Prostate gland (tissue), 2 donors: ENCODE results near the gene EXD2. TPM values are rescaled to one million over a fixed set of nuclear protein-coding genes. Genes with fewer than 3 reads are reported as not detected.

ENCODE experiments used
- DNase-seq: peaks from one replicate; pipeline ENCODE4 v3.0.0-alpha.2; 2019; ENCODE audit warnings: low spot score
- H3K27ac ChIP-seq, 2 donors: fragments of 200-600 bp; sonication (generic); 2 replicates each; pipeline ENCODE4 v1.5.1; 2017 to 2019
- H3K27me3 ChIP-seq: fragments of 200-600 bp; sonication (generic); replicated peaks from 2 replicates; pipeline ENCODE4 v1.5.1; 2019; ENCODE audit not compliant: insufficient read depth
- H3K36me3 ChIP-seq, 2 donors: fragments of 200-600 bp; sonication (generic); 1 replicate in 1 of 2; 2 replicates in 1 of 2; pipeline versions ENCODE4 v1.5.1 to v1.8.1; 2017 to 2019
- H3K4me1 ChIP-seq: fragments of 200-600 bp; sonication (generic); replicated peaks from 2 replicates; pipeline ENCODE4 v1.5.1; 2019
- H3K4me3 ChIP-seq, 2 donors: fragments of 200-600 bp; sonication (generic); 2 replicates each; pipeline ENCODE4 v1.5.1; 2017 to 2019
- H3K9me3 ChIP-seq: fragments of 200-600 bp; sonication (generic); 2 replicates; pipeline ENCODE4 v1.5.1; 2017
- POLR2A ChIP-seq: fragments of 450-650 bp; IDR thresholded peaks from one replicate; pipeline ENCODE4 v1.6.1; 2016; ENCODE audit warnings: antibody characterized with exemption, mild to moderate bottlenecking
- POLR2AphosphoS5 ChIP-seq: sonication (generic); formaldehyde crosslinking; IDR thresholded peaks from one replicate; pipeline ENCODE4 v1.6.1; 2017; ENCODE audit warnings: antibody characterized with exemption
- WGBS: methylation state at CpG from one replicate; pipeline ENCODE4 v1.1.5; 2018; 5-methylcytosine and 5-hydroxymethylcytosine counted together
- intact Hi-C: fragments of 100-400 bp; cut with DNase I; formaldehyde crosslinking; loops from one replicate; pipeline ENCODE4 v1.14.2; 2022
- total RNA-seq, 2 donors: library from RNA; depleted of rRNA; stranded (reverse); fragments of >200 nt; gene quantifications; one replicate each; pipeline ENCODE4 v1.1.0, GENCODE V29; 2016
- TF ChIP-seq, protein P1 (sequence below), 4 experiments: fragments of 200-600 bp in 2 of 4; fragments of 450-650 bp in 2 of 4; sonication (generic) in 2 of 4; IDR thresholded peaks; 1 replicate in 3 of 4; 2 replicates in 1 of 4; pipeline ENCODE4 v1.5.1; 2016 to 2019; ENCODE audit warnings: antibody characterized with exemption in 4 of 4, mild to moderate bottlenecking in 2 of 4, moderate library complexity in 2 of 4

EXD2 gene
- total RNA-seq, 2 donors from 2014 or later, result 22.7 to 25.3 TPM

DNA sequence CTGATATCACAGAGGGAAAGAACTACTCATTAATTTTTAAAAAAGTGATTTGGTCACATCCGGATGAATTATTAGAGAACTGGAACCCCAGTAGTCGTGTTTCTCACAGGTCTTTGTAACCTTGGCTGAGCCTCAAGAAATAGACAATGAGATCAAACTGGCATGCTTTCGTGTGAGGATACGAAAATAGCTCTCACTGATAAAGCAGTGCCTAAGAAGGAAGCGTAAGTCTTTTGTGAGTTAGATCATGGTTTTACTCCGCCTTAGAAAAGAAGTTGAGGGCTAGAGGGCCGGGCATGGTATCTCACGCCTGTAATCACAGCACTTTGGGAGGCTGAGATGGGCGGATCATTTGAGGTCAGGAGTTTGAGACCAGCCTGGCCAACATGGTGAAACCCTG lies 34.9 kb downstream of the EXD2 start:
- DNase-seq, result no peak
- H3K4me1 ChIP-seq, result no peaks in the 10 kb centered on the region
- WGBS, result 57% methylated on average over 9 of the region's 9 CpGs
- TF ChIP-seq POLR2A (no peak), POLR2AphosphoS5 (no peak)
- TF ChIP-seq, protein P1, sequence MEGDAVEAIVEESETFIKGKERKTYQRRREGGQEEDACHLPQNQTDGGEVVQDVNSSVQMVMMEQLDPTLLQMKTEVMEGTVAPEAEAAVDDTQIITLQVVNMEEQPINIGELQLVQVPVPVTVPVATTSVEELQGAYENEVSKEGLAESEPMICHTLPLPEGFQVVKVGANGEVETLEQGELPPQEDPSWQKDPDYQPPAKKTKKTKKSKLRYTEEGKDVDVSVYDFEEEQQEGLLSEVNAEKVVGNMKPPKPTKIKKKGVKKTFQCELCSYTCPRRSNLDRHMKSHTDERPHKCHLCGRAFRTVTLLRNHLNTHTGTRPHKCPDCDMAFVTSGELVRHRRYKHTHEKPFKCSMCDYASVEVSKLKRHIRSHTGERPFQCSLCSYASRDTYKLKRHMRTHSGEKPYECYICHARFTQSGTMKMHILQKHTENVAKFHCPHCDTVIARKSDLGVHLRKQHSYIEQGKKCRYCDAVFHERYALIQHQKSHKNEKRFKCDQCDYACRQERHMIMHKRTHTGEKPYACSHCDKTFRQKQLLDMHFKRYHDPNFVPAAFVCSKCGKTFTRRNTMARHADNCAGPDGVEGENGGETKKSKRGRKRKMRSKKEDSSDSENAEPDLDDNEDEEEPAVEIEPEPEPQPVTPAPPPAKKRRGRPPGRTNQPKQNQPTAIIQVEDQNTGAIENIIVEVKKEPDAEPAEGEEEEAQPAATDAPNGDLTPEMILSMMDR (IDR thresholded peaks at IDR 0.05), result no peak
- no peak overlapping the region for H3K27ac ChIP-seq
- intact Hi-C loops, result no loop called here
- H3K36me3 ChIP-seq, result no peaks in the 10 kb centered on the region
- H3K9me3 ChIP-seq, result no peaks in the 10 kb centered on the region
- H3K4me3 ChIP-seq, result no peak overlapping the region
- H3K27me3 ChIP-seq, result no peaks in the 10 kb centered on the region

DNA sequence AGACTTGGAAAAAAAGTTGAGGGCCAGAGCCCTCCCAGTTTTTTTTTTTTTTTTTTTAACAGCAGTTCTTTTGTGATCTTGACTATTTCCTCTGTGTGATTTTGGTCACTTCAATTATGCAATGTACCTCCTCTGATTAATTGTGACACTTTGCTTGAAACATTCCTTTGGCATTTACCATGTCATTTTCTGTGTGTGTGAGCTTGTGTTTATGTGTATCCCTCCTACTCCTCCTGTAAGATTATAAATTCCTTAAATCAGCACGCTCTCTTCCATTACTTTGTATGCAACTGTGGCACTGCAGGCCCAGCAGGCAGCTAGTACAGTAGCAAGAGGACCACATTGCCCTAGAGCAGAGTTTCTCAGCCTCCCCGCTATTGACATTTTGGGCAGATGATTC lies 35.4 kb downstream of the EXD2 start:
- H3K36me3 ChIP-seq, result no peaks in the 10 kb centered on the region
- H3K27me3 ChIP-seq, result no peaks in the 10 kb centered on the region
- H3K4me3 ChIP-seq, result no peak overlapping the region
- no peaks in the 10 kb centered on the region for H3K4me1 ChIP-seq
- no peak overlapping the region for H3K27ac ChIP-seq
- intact Hi-C loops, result no loop called here
- H3K9me3 ChIP-seq, result no peaks in the 10 kb centered on the region
- 93% methylated on average over 2 of the region's 2 CpGs for WGBS
- no peak for DNase-seq
- no peak for TF ChIP-seq POLR2AphosphoS5
- TF ChIP-seq, protein P1 (IDR thresholded peaks at IDR 0.05), result no peak
- no peak for TF ChIP-seq POLR2A

DNA sequence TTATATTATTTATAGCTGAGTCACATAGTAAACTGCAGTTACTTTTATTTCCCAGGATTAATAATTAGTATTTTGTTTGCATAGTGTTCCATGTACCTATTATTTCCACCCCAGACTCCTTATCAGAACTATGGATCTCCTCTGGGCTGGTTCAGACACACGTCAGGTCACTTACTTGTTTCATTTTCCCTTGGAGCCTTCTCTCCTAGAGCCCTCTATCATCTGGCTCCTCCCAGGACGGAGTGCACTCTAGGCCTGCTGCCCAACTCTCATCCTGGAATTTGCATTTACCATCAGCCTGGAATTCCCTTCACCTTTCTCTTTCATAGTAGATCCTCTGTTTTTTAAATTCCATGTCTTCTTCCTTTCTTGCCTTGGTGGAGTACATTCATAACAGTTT lies 40.2 kb downstream of the EXD2 start:
- Histone ChIP-seq H3K27ac (no peak overlapping the region), H3K9me3 (no peaks in the 10 kb centered on the region), H3K4me3 (no peak overlapping the region), H3K36me3 (no peaks in the 10 kb centered on the region), H3K27me3 (no peaks in the 10 kb centered on the region), H3K4me1 (no peaks in the 10 kb centered on the region)
- intact Hi-C loops, result no loop called here
- 23% methylated on average over 2 of the region's 2 CpGs for WGBS
- TF ChIP-seq POLR2A (no peak), POLR2AphosphoS5 (no peak)
- TF ChIP-seq, protein P1 (IDR thresholded peaks at IDR 0.05), result no peak
- DNase-seq, result peak; percentile 15

DNA sequence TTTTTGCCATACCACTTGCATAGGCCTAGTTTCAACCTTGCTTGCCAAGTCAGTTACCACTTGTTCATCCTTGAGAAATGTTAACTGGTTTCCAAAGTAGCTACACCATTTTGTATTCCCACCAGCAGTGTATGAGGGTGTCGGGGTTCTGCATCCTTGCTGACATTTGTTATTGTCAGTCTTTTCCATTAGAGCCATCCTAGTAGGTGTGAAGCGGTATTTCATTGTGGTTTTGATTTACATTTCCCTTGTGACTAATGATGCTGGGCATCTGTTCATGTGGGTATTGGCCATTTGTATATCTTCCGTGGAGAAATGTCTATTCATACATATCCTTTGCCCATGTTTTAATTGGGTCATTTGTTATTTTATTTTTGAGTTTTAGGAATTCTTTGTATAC lies 41.1 kb downstream of the EXD2 start:
- Histone ChIP-seq H3K4me3 (no peak overlapping the region), H3K27ac (no peak overlapping the region), H3K27me3 (no peaks in the 10 kb centered on the region), H3K4me1 (no peaks in the 10 kb centered on the region), H3K36me3 (no peaks in the 10 kb centered on the region), H3K9me3 (no peaks in the 10 kb centered on the region)
- intact Hi-C loops, result no loop called here
- no peak for TF ChIP-seq POLR2AphosphoS5
- TF ChIP-seq POLR2A, result no peak
- DNase-seq, result no peak
- WGBS, result 91% methylated on average over 3 of the region's 3 CpGs

DNA sequence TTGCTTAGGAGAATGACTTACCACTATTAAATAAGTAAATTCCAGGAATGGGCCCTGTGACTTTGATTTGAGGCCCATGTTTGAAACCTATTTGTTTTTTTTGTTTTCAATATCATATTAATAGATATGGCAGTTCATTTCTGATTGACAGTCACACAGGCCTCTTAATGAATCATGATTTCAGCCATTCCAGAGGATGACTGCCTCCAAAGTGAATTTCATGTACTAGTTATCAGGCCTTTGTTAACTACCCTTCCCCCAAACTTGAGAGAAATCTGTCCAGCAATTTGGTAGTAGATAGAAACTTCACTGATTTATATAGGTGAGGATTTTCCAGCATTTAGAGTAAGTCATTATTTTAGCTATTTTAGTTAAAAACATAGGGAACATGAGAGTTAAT lies 42.8 kb downstream of the EXD2 start:
- no peak for DNase-seq
- intact Hi-C loops, result no loop called here
- Histone ChIP-seq H3K4me1 (no peaks in the 10 kb centered on the region), H3K36me3 (no peaks in the 10 kb centered on the region), H3K4me3 (no peak overlapping the region), H3K27me3 (no peaks in the 10 kb centered on the region), H3K9me3 (no peaks in the 10 kb centered on the region), H3K27ac (no peak overlapping the region)
- TF ChIP-seq POLR2A (no peak), POLR2AphosphoS5 (no peak)
- TF ChIP-seq, protein P1 (IDR thresholded peaks at IDR 0.05), result no peak
